K562 (cell line): ENCODE data around the gene CEP72. TPM values are rescaled to one million over a fixed set of nuclear protein-coding genes. Genes with fewer than 3 reads are reported as not detected.

Experiments
- ATAC-seq: fragments of 200-7000 bp; cut with Tn5 transposase; 3 replicates; pipeline ENCODE4 v1.9.1; 2020; ENCODE audit warnings: moderate library complexity
- BruUV-seq: library from RNA; stranded (reverse); fragments of 400-500 nt; replicated peaks from 2 replicates; lab custom pipeline; 2021; lab: Mats Ljungman, UMichigan
- CTCF ChIA-PET: fragments of 300-600 bp; formaldehyde crosslinking; extraction: SDS; loops from one replicate; lab custom pipeline; 2021; ENCODE audit warnings: low intra/inter-chr PET ratio; lab: Yijun Ruan, JAX
- POLR2A ChIA-PET: fragments of 300-600, 350-650 bp; sonication (Branson Sonifier 250); formaldehyde crosslinking; extraction: SDS; loops from one replicate; lab custom pipeline; 2021; ENCODE audit warnings: antibody characterized with exemption, inconsistent platforms; lab: Yijun Ruan, JAX
- DNase-seq, 4 experiments: peaks; one replicate each; pipeline versions ENCODE4 v3.0.0 to v3.0.0-alpha.2; 2011 to 2018; ENCODE audit warnings: low spot score in 3 of 4, mixed read lengths in 3 of 4; ENCODE audit errors: extremely low read depth in 1 of 4
- FAIRE-seq: peaks from 2 replicates; lab custom pipeline; 2011; peaks lifted over from hg19 to GRCh38; lab: Jason Lieb, UNC
- H2AFZ ChIP-seq: 2 replicates; pipeline ENCODE4 v1.6.0; 2011; ENCODE audit warnings: low read depth, low read length, control low read depth, inconsistent platforms
- H3K27ac ChIP-seq: fragments of 200-600 bp; 3 replicates; pipeline ENCODE4 v1.8.0; 2011; ENCODE audit warnings: low read depth, mild to moderate bottlenecking, control low read depth, inconsistent platforms, low read length, moderate library complexity, mixed read lengths; ENCODE audit errors: extremely low read depth
- H3K27me3 ChIP-seq, 2 experiments: fragments of 300-600 bp in 1 of 2; 2 replicates in 1 of 2; 3 replicates in 1 of 2; pipeline versions ENCODE4 v1.6.0 to v1.8.0; 2011; ENCODE audit warnings: inconsistent platforms in 2 of 2, low read length in 2 of 2, mild to moderate bottlenecking in 1 of 2, mixed read lengths in 1 of 2, moderate library complexity in 1 of 2; ENCODE audit not compliant: control insufficient read depth in 2 of 2, insufficient read depth in 2 of 2
- H3K36me3 ChIP-seq: fragments of 300-600 bp; 3 replicates; pipeline ENCODE4 v1.8.0; 2011; ENCODE audit warnings: mild to moderate bottlenecking, low read length, inconsistent platforms; ENCODE audit not compliant: control insufficient read depth, insufficient read depth
- H3K4me1 ChIP-seq, 2 experiments: fragments of 200-600 bp in 1 of 2; replicated peaks in 1 of 2; 2 replicates in 1 of 2; 3 replicates in 1 of 2; pipeline versions ENCODE4 v1.5.1 to v1.8.0; 2011; ENCODE audit warnings: inconsistent platforms in 2 of 2, low read length in 2 of 2, mild to moderate bottlenecking in 1 of 2, mixed read lengths in 1 of 2, moderate library complexity in 1 of 2; ENCODE audit not compliant: control insufficient read depth in 2 of 2, insufficient read depth in 2 of 2
- H3K4me2 ChIP-seq: 2 replicates; pipeline ENCODE4 v1.6.1; 2011; ENCODE audit warnings: low read length, control low read depth, inconsistent platforms, mixed read lengths; ENCODE audit not compliant: insufficient read depth
- H3K4me3 ChIP-seq: fragments of 200-600 bp; sonication (generic), shearing (Covaris generic); 2 replicates; pipeline ENCODE4 v1.5.1; 2016; ENCODE audit warnings: control low read depth, inconsistent platforms
- H3K79me2 ChIP-seq: fragments of 200-600 bp; 3 replicates; pipeline ENCODE4 v1.8.0; 2011; ENCODE audit warnings: low read length, inconsistent platforms; ENCODE audit not compliant: control insufficient read depth, insufficient read depth
- H3K9ac ChIP-seq, 2 experiments: 2 replicates each; pipeline versions ENCODE4 v1.6.0 to v1.6.1; 2011; ENCODE audit warnings: low read depth in 2 of 2, low read length in 2 of 2, control low read depth in 1 of 2, inconsistent platforms in 1 of 2, mild to moderate bottlenecking in 1 of 2, mixed read lengths in 1 of 2; ENCODE audit not compliant: insufficient read depth in 1 of 2
- H3K9me1 ChIP-seq: one replicate; pipeline ENCODE4 v1.6.0; 2011; ENCODE audit warnings: inconsistent platforms, mild to moderate bottlenecking, low read length, moderate library complexity; ENCODE audit not compliant: control insufficient read depth, insufficient read depth
- H3K9me3 ChIP-seq: replicated peaks from 2 replicates; pipeline ENCODE4 v1.5.1; 2011; ENCODE audit warnings: low read depth, low read length, inconsistent platforms; ENCODE audit not compliant: control insufficient read depth, insufficient read depth
- H4K20me1 ChIP-seq: replicated peaks from 2 replicates; pipeline ENCODE4 v1.6.1; 2011; ENCODE audit warnings: low read length, inconsistent platforms, mixed read lengths; ENCODE audit not compliant: control insufficient read depth, insufficient read depth
- FOS ChIP-seq: IDR thresholded peaks from 3 replicates; pipeline ENCODE4 v1.6.1; 2011; ENCODE audit not compliant: insufficient read length; ENCODE audit errors: extremely low read depth
- POLR2G ChIP-seq: fragments of 200-400 bp; formaldehyde crosslinking; IDR thresholded peaks from 2 replicates; pipeline ENCODE4 v1.6.1; 2017; ENCODE audit warnings: low read depth, mild to moderate bottlenecking, antibody characterized with exemption, low read length, moderate library complexity
- WGBS: fragments of 100-300 bp; shearing (Covaris generic); methylation state at CpG from one replicate; pipeline ENCODE4 v1.1.6; 2016; ENCODE audit warnings: low coverage, mixed read lengths; ENCODE audit not compliant: insufficient coverage; ENCODE audit errors: missing lambda C conversion rate; 5-methylcytosine and 5-hydroxymethylcytosine counted together
- in situ Hi-C: fragments of 300-500 bp; cut with MboI; formaldehyde crosslinking; loops from 4 replicates; pipeline ENCODE4 v1.15.0; 2018; ENCODE audit warnings: inconsistent platforms, mixed read lengths
- intact Hi-C: fragments of 100-400 bp; cut with micrococcal nuclease; formaldehyde crosslinking; loops from 2 replicates; pipeline ENCODE4 v1.14.2; 2022
- polyA plus RNA-seq, 8 experiments: library from polyadenylated mRNA; depleted of rRNA in 4 of 8; stranded (reverse) in 5 of 8; unstranded in 3 of 8; fragments of >200 nt; fragmentation: Nextera tagmentation in 2 of 8; fragmentation: Illumina TruSeq in 1 of 8; extraction: Ambion mirVana in 2 of 8; extraction: Trizol in 1 of 8; gene quantifications; 2 replicates each; pipeline versions ENCODE4 v1.2.1 to v1.2.3, GENCODE V29; 2011 to 2014; ENCODE audit warnings: inconsistent platforms in 1 of 8, missing spikeins in 1 of 8
- total RNA-seq, 7 experiments: library from RNA; depleted of rRNA in 6 of 7; stranded (reverse); fragments of >200 nt in 6 of 7; fragmentation: Illumina TruSeq in 2 of 7; extraction: Trizol in 2 of 7; gene quantifications; 2 replicates each; pipeline versions ENCODE4 v1.2.1 to v1.2.3, GENCODE V29; 2011 to 2021; ENCODE audit warnings: low replicate concordance in 1 of 7
- TF ChIP-seq, protein P1 (sequence below): fragments of 250-450 bp; sonication (Bioruptor Pico); IDR thresholded peaks from 2 replicates; pipeline ENCODE4 v1.4.0; 2020

Gene CEP72
- total and polyA plus RNA-seq, 9 of the 15 experiments (the other 6 are each of a cell fraction or from before 2014, with no cell fraction given), result 0.89 to 38.1 (median 14.2) TPM

GRCh38 chr5:668283-668995 lies 56.3 kb downstream of the CEP72 start:
- CTCF ChIA-PET, result no interaction called here
- no peak overlapping the region for H3K9ac ChIP-seq
- intact Hi-C loops, result no loop called here
- WGBS, result 86% methylated on average over 30 of the region's 44 CpGs
- H3K4me2 ChIP-seq, result no peak overlapping the region
- no peak for FAIRE-seq
- H3K27me3 ChIP-seq, result no peaks in the 10 kb centered on the region
- H2AFZ ChIP-seq, result no peak overlapping the region
- no peak for DNase-seq
- TF ChIP-seq FOS (no peak), POLR2G (peak; percentile 44; the same call in 1 of the 2 replicates)
- TF ChIP-seq, protein P1, sequence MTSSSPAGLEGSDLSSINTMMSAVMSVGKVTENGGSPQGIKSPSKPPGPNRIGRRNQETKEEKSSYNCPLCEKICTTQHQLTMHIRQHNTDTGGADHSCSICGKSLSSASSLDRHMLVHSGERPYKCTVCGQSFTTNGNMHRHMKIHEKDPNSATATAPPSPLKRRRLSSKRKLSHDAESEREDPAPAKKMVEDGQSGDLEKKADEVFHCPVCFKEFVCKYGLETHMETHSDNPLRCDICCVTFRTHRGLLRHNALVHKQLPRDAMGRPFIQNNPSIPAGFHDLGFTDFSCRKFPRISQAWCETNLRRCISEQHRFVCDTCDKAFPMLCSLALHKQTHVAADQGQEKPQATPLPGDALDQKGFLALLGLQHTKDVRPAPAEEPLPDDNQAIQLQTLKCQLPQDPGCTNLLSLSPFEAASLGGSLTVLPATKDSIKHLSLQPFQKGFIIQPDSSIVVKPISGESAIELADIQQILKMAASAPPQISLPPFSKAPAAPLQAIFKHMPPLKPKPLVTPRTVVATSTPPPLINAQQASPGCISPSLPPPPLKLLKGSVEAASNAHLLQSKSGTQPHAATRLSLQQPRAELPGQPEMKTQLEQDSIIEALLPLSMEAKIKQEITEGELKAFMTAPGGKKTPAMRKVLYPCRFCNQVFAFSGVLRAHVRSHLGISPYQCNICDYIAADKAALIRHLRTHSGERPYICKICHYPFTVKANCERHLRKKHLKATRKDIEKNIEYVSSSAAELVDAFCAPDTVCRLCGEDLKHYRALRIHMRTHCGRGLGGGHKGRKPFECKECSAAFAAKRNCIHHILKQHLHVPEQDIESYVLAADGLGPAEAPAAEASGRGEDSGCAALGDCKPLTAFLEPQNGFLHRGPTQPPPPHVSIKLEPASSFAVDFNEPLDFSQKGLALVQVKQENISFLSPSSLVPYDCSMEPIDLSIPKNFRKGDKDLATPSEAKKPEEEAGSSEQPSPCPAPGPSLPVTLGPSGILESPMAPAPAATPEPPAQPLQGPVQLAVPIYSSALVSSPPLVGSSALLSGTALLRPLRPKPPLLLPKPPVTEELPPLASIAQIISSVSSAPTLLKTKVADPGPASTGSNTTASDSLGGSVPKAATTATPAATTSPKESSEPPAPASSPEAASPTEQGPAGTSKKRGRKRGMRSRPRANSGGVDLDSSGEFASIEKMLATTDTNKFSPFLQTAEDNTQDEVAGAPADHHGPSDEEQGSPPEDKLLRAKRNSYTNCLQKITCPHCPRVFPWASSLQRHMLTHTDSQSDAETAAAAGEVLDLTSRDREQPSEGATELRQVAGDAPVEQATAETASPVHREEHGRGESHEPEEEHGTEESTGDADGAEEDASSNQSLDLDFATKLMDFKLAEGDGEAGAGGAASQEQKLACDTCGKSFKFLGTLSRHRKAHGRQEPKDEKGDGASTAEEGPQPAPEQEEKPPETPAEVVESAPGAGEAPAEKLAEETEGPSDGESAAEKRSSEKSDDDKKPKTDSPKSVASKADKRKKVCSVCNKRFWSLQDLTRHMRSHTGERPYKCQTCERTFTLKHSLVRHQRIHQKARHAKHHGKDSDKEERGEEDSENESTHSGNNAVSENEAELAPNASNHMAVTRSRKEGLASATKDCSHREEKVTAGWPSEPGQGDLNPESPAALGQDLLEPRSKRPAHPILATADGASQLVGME (CRISPR knock-in tag), result no peak
- no peaks in the 10 kb centered on the region for H3K9me1 ChIP-seq
- H3K79me2 ChIP-seq, result no peaks in the 10 kb centered on the region
- ATAC-seq, result no peak
- POLR2A ChIA-PET, result interaction anchor here (0.6 kb wide), 2 partner anchors 89 to 139 kb away, joined by 3 read pairs; no protein-coding TSS in a partner anchor
- peaks cover 44% of the 10 kb centered on the region; the same call in 2 of the 3 replicates for H3K36me3 ChIP-seq
- no TSS peak for BruUV-seq
- in situ Hi-C loops, result no loop called here
- no peak overlapping the region for H3K4me3 ChIP-seq
- H3K27ac ChIP-seq, result no peak overlapping the region
- H3K4me1 ChIP-seq, result peaks cover 4 to 84% of the 10 kb centered on the region in 2 experiments; a peak in 4 of 5 replicates
- no peaks in the 10 kb centered on the region for H3K9me3 ChIP-seq
- H4K20me1 ChIP-seq, result peaks cover 38% of the 10 kb centered on the region
